ENCODE measurements around the gene SMO.
"Not testable (repeated sequence)": the region's sequence is repeated elsewhere in the genome, so short reads cannot be mapped to it uniquely, and the experiment has no call there.

Gene SMO

DNA sequence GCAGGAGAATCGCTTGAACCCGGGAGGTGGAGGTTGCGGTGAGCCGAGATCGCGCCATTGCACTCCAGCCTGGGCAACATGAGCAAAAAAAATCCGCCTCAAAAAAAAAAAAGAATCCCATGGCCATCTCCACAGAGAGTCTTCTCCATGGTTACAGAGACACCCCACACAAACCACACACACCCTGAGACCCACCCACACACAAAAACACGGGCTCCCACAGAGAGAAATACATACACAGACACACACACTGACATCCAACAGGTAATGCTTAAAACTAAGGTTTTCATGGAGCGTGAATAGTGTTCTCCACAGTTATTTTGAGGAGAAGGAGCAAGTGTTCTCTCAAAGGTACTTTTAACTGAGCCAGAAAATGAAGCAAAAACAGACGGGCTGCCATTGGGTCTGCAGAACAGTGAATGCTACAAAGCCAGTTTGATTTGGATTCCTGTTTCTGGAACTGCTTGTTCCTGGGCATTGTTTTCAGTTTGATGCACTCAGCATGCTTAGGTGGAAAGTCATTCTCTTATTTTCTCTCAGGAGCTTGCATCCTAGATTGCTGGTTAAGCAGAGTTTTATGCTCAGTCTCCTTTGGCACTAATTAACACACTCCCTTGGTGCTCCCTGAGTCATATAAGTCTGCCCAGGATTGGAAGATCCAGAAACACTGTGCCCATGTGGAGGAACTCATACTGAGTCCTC, 51.8 kb downstream of the SMO start:
- no peak for DNase-seq (ENCODE audit: low read depth)

- DNase-seq (ENCODE audit: low read depth): no peak
Measured at GRCh38 chr7:129244220-129244619, 55.8 kb downstream of the SMO start.

DNA sequence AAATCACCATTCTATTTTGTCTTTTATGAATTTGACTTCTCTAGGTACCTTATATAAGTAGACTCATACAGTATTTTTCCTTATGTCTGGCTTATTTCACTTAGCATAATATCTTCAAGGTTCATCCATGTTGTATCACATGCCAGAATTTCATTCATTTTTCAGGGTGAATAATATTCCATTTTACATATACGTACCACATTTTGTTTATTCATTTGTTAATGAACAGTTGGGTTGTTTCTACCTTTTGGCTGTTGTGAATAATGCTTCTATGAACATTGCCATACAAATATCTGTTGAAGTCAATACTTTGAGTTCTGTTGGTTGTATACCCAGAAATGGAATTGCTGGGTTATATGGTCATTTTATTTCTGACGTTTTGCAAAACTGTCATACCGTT, 57.1 kb downstream of the SMO start:
- no peak for DNase-seq (ENCODE audit: low read depth)

DNA sequence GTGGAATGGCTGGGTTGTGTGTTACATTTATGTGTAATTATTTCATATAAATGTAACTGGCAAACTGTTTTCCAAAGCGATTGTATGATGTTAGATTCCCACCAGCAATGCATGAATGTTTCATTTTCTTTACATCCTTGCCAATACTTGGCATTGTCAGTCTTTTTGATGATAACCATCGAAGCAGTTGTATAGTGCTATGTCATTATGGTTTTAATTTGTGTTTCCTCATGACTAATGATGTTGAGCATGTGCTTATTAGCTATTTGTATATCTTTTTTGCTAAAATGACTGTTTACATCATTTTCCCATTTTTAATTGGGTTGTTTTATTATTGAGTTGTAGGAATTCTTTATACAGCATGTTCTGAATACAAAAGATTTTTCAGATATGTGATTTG, 58.7 kb downstream of the SMO start:
- no peak for DNase-seq (ENCODE audit: low read depth)

DNA sequence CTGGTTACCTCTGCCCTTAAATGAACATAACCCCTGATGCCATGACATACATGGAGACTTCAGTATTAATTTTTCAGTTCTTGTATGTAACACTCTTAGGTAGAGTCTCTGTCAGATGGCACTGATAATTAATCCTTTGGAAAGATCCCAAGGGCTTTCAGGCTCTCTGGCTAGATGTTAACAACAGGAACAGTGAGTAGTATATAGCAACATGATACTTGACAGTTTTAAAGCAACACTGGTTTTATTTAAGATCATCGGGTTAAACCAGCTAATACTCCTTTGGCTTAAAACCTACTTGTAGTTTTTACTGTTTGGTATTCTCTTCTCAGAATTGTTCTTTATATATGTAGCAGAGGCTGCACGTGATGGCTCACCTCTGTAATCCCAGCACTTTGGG, 63.7 kb downstream of the SMO start:
- no peak for DNase-seq (ENCODE audit: low read depth)

DNA sequence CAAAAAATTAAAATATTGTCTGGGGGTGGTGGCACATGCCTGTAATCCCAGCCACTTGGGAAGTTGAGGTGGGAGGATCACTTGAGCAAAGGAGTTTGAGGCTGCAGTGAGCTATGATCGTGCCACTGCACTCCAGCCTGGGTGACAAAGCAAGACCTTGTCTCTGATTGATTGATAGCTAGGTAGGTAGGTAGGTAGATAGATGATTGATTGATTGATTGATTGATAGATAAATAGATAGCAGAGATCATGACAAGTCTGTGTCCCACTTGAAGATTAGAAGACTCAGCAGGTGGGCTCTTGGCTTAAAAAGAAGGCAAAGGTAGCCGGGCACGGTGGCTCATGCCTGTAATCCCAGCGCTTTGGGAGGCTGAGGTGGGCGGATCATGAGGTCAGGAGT, 64.2 kb downstream of the SMO start:
- not testable (repeated sequence) for DNase-seq (ENCODE audit: low read depth)

DNA sequence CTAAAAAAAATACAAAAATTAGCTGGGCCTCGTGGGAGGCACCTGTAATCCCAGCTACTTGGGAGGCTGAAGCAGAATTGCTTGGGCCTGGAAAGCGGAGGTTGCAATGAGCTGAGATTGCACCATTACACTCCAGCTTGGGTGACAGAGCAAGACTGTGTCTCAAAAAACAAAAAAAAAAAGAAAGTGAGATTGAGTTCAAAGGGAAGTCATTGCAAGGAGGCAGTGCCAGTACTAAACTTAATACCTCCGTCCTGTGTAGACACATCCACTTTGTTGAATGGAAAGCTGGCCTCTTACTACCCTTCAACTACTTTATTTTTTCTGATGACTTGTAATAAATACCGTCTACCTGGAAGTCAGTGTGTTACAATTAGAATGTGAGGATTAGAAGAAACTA, 67.4 kb downstream of the SMO start:
- DNase-seq (ENCODE audit: low read depth): no peak

DNA sequence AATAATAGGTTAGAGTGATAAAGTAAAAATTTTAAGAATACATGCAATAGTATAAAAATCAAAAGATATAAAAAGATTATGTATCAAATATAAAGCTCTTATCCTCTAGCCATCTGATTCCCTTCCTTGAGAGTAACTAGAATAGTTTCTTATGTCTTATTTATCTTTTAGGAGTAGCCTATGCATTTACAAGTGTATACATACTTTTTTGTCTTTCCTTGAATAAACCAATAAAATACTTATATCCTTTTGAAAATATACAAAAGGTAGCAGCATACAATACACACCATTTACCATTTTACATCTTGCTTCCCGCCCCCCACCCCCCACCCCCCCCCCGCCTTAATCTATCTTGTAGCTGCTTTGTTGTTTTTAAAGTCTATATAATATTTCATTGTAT, 67.8 kb downstream of the SMO start:
- no peak for DNase-seq (ENCODE audit: low read depth)

DNA sequence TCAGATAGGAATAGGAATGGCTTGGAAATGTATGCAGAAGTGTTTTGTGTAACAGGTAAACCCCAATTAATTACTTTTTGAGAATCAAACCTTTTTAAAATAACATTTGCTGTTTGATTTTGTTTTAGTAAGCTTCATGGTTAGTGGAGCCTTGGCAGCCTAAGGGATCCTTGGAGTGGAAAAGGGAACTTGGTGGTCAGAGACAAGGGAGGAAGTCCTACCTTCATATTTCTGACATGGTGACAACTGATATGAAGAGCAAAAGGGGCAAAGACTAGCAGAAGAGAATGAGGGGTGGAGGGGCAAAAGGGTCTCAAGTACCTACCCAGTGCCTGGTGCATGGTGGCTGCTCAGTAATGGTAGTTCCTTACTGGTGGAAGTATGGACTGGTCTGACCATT, 68.7 kb downstream of the SMO start:
- DNase-seq (ENCODE audit: low read depth): no peak

DNA sequence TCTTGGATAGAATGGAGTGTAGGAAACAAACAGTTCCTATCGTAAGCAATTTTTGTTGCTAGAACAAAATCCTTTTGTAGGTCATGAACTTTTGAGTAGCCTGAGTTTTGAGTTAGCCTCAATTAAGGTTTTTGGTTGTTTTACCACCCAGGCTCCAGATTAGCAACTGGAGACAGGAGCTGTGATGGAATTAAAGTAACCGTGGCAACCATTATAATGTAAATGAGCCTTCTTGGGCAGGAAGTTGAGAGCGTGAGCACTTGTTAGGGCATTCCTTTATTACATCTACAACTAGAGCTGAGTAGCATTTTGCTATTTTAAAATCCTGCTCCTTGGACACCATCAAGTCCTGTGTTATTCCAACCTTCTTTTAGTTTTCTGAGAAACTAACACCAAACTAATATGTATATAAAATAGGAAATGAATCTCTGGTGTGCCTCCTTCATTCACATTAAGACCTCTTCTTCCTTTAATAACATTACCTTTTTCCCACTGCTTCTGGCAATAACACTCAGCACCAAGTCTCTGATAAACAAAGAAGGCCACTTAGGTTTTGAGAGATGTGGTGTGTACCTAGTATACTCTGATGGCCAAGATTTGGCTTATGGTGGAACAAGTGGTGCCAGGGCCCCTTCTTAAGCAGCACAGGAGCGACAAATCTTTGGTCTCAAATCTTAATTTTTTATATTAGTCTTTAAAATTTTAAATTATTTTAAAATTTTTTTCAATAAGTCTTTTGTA, 70.4 kb downstream of the SMO start:
- no peak for DNase-seq (ENCODE audit: low read depth)

DNA sequence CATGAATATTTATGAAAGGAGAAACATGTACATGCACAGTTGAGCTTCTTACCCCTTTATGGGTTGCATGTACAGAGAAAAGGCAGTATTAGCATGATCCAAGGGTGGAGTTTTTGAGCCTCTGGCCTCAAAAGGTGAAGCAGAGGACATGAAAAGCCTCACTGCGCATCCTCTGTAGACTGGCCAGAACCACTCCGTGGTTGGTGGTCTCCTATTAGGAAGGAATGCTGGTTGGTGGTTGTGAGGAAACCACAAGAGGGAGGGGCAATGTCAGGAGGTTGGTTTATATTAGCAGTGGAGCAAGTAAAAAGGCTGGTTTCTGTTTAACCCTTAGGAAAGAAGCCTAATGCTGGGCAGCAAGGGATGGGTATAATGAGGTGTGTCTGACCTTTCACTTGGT, 73.9 kb downstream of the SMO start:
- DNase-seq (ENCODE audit: low read depth): no peak
